A549 (cell line): ENCODE measurements around the gene MVK. TPM values are rescaled to one million over a fixed set of nuclear protein-coding genes. Genes with fewer than 3 reads are reported as not detected.

Source experiments
- ATAC-seq, 2 experiments: fragments of 200-7000 bp in 1 of 2; fragments of >200 bp in 1 of 2; cut with Nextera tagmentation in 1 of 2; cut with Tn5 transposase in 1 of 2; 3 replicates each; pipeline versions ENCODE4 v1.8.0 to v1.9.1; 2018 to 2020; ENCODE audit warnings: mild to moderate bottlenecking in 1 of 2, moderate library complexity in 1 of 2
- CTCF ChIA-PET: fragments of 300-600 bp; sonication (Branson Sonifier 250); formaldehyde crosslinking; extraction: SDS; loops from one replicate; lab custom pipeline; 2021; ENCODE audit warnings: antibody characterized with exemption, inconsistent platforms; lab: Yijun Ruan, JAX
- POLR2A ChIA-PET: fragments of 350-600 bp; formaldehyde crosslinking; extraction: SDS; loops from one replicate; lab custom pipeline; 2021; ENCODE audit warnings: antibody characterized with exemption, inconsistent platforms; lab: Yijun Ruan, JAX
- DNase-seq, 2 experiments: peaks; one replicate each; pipeline versions ENCODE4 v3.0.0 to v3.0.0-alpha.2; 2011 to 2016; ENCODE audit warnings: low read depth in 1 of 2, low spot score in 1 of 2
- FAIRE-seq: peaks from 2 replicates; lab custom pipeline; 2011; peaks lifted over from hg19 to GRCh38; lab: Jason Lieb, UNC
- H3K27ac ChIP-seq, 2 experiments: fragments of >200 bp; sonication (Bioruptor Twin); formaldehyde crosslinking; 3 replicates each; pipeline ENCODE4 v1.5.1; 2016 to 2017
- H3K4me1 ChIP-seq: fragments of >200 bp; sonication (Bioruptor Twin); formaldehyde crosslinking; 3 replicates; pipeline ENCODE4 v1.6.1; 2016
- H3K4me2 ChIP-seq: fragments of >200 bp; sonication (Bioruptor Twin); formaldehyde crosslinking; 3 replicates; pipeline ENCODE4 v1.6.1; 2016
- H3K4me3 ChIP-seq: fragments of >200 bp; sonication (Bioruptor Twin); formaldehyde crosslinking; 3 replicates; pipeline ENCODE4 v1.5.1; 2016
- H3K9me3 ChIP-seq: fragments of >200 bp; sonication (Bioruptor Twin); formaldehyde crosslinking; 3 replicates; pipeline ENCODE4 v1.6.1; 2016
- ATOH8 ChIP-seq: fragments of 250-450 bp; sonication (Bioruptor Pico); IDR thresholded peaks from 2 replicates; pipeline ENCODE4 v1.5.0; 2020; ENCODE audit warnings: low read depth, mild to moderate bottlenecking, moderate library complexity
- BHLHE40 ChIP-seq: IDR thresholded peaks from 2 replicates; pipeline ENCODE4 v1.6.1; 2012; ENCODE audit warnings: low read depth, low read length, inconsistent platforms
- CBX2 ChIP-seq: fragments of 200-600 bp; sonication (generic); IDR thresholded peaks from 2 replicates; pipeline ENCODE4 v1.6.1; 2016; ENCODE audit warnings: low read depth, mild to moderate bottlenecking, borderline replicate concordance
- CHD2 ChIP-seq: fragments of 150-350 bp; IDR thresholded peaks from 2 replicates; pipeline ENCODE4 v1.6.1; 2014; ENCODE audit warnings: low read length; ENCODE audit not compliant: partially characterized antibody
- CTCF ChIP-seq: fragments of >200 bp; sonication (Bioruptor Twin); formaldehyde crosslinking; IDR thresholded peaks from 3 replicates; pipeline ENCODE4 v1.5.1; 2016
- EHF ChIP-seq: fragments of 250-450 bp; sonication (Bioruptor Pico); IDR thresholded peaks from 2 replicates; pipeline ENCODE4 v1.5.0; 2020; ENCODE audit warnings: mild to moderate bottlenecking
- EHMT2 ChIP-seq: fragments of 200-600 bp; sonication (generic); IDR thresholded peaks from 2 replicates; pipeline ENCODE4 v1.6.1; 2016; ENCODE audit warnings: antibody characterized with exemption, low read depth, mild to moderate bottlenecking, moderate library complexity
- ELK1 ChIP-seq: fragments of 150-350 bp; IDR thresholded peaks from 2 replicates; pipeline ENCODE4 v1.6.1; 2014; ENCODE audit warnings: low read depth, mild to moderate bottlenecking, low read length
- FOSL2 ChIP-seq, 2 experiments: fragments of 450-650 bp in 1 of 2; fragments of >200 bp in 1 of 2; sonication (Bioruptor Twin) in 1 of 2; formaldehyde crosslinking; IDR thresholded peaks; 2 replicates each; pipeline versions ENCODE4 v1.5.0 to v1.6.1; 2016 to 2020; ENCODE audit warnings: mild to moderate bottlenecking in 1 of 2, moderate library complexity in 1 of 2
- GATA3 ChIP-seq: IDR thresholded peaks from 2 replicates; pipeline ENCODE4 v1.6.1; 2012; ENCODE audit warnings: borderline replicate concordance
- HEYL ChIP-seq: fragments of 250-450 bp; sonication (Bioruptor Pico); IDR thresholded peaks from 2 replicates; pipeline ENCODE4 v1.8.0; 2021; ENCODE audit warnings: mild to moderate bottlenecking, moderate library complexity
- HMGXB4 ChIP-seq: fragments of 250-450 bp; sonication (Bioruptor Pico); IDR thresholded peaks from 2 replicates; pipeline ENCODE4 v1.5.0; 2021; ENCODE audit warnings: mild to moderate bottlenecking, moderate library complexity, borderline replicate concordance
- HOXB13 ChIP-seq: fragments of 250-450 bp; sonication (Bioruptor Pico); IDR thresholded peaks from 2 replicates; pipeline ENCODE4 v1.5.0; 2020; ENCODE audit warnings: low read depth, mild to moderate bottlenecking, moderate library complexity
- KDM1A ChIP-seq: fragments of 200-600 bp; sonication (generic); IDR thresholded peaks from 2 replicates; pipeline ENCODE4 v1.6.1; 2016; ENCODE audit warnings: low read depth, mild to moderate bottlenecking
- KDM5A ChIP-seq: fragments of 200-600 bp; sonication (generic); IDR thresholded peaks from 2 replicates; pipeline ENCODE4 v1.6.1; 2016; ENCODE audit warnings: antibody characterized with exemption, mild to moderate bottlenecking
- MAX ChIP-seq: IDR thresholded peaks from 2 replicates; pipeline ENCODE4 v1.6.1; 2012
- MYC ChIP-seq: IDR thresholded peaks from 2 replicates; pipeline ENCODE4 v1.6.1; 2012; ENCODE audit warnings: mild to moderate bottlenecking, inconsistent platforms, low read length, improper control_type of control experiment, borderline replicate concordance
- PHF8 ChIP-seq: fragments of 200-600 bp; sonication (generic); IDR thresholded peaks from 2 replicates; pipeline ENCODE4 v1.6.1; 2016; ENCODE audit warnings: low read depth, mild to moderate bottlenecking, antibody characterized with exemption, moderate library complexity, borderline replicate concordance
- POLR2A ChIP-seq: IDR thresholded peaks from 2 replicates; pipeline ENCODE4 v1.6.1; 2012; ENCODE audit warnings: mild to moderate bottlenecking, low read length
- RAD21 ChIP-seq, 2 experiments: fragments of >200 bp in 1 of 2; sonication (Bioruptor Twin) in 1 of 2; formaldehyde crosslinking in 1 of 2; IDR thresholded peaks in 1 of 2; conservative IDR thresholded peaks in 1 of 2; 2 replicates in 1 of 2; 3 replicates in 1 of 2; pipeline ENCODE4 v1.6.1; 2012 to 2018; ENCODE audit warnings: inconsistent platforms in 1 of 2
- RARB ChIP-seq: fragments of 250-450 bp; sonication (Bioruptor Pico); IDR thresholded peaks from 2 replicates; pipeline ENCODE4 v1.8.0; 2021; ENCODE audit warnings: mild to moderate bottlenecking, moderate library complexity
- REST ChIP-seq: fragments of 200-600 bp; sonication (generic); IDR thresholded peaks from 2 replicates; pipeline ENCODE4 v1.6.1; 2016; ENCODE audit warnings: antibody characterized with exemption, mild to moderate bottlenecking, moderate library complexity
- SMC3 ChIP-seq: fragments of >200 bp; sonication (Bioruptor Twin); formaldehyde crosslinking; IDR thresholded peaks from 3 replicates; pipeline ENCODE4 v1.6.1; 2018; ENCODE audit warnings: inconsistent platforms
- SREBF2 ChIP-seq: fragments of 450-650 bp; IDR thresholded peaks from 2 replicates; pipeline ENCODE4 v1.6.1; 2014; ENCODE audit warnings: mild to moderate bottlenecking, moderate library complexity
- USF2 ChIP-seq: fragments of 450-650 bp; IDR thresholded peaks from 2 replicates; pipeline ENCODE4 v1.6.1; 2014; ENCODE audit warnings: antibody characterized with exemption
- ZNF302 ChIP-seq: fragments of 250-450 bp; sonication (Bioruptor Pico); IDR thresholded peaks from 2 replicates; pipeline ENCODE4 v1.9.0; 2021; ENCODE audit warnings: inconsistent platforms, mild to moderate bottlenecking, moderate library complexity
- WGBS: methylation state at CpG from one replicate; pipeline ENCODE4 v1.1.6; 2017; ENCODE audit errors: missing lambda C conversion rate; 5-methylcytosine and 5-hydroxymethylcytosine counted together
- polyA plus RNA-seq, 4 experiments: library from polyadenylated mRNA; depleted of rRNA in 3 of 4; stranded (reverse); fragments of >200 nt; fragmentation: RNase III in 1 of 4; extraction: RNeasy Plus Mini Kit Qiagen cat#74134 plus additional on column Dnase treatment in 1 of 4; gene quantifications; 2 replicates in 3 of 4; 3 replicates in 1 of 4; pipeline ENCODE4 v1.2.3, GENCODE V29; 2011 to 2017

MVK gene
- polyA plus RNA-seq, 2 of the 4 experiments (the other 2 are of a cell fraction), result 5.9 to 14.8 TPM

- TF ChIP-seq CHD2, result no peak
- no peak for TF ChIP-seq CBX2
- no peak for TF ChIP-seq POLR2A
- TF ChIP-seq PHF8, result no peak
- no peak for TF ChIP-seq FOSL2 (IDR thresholded peaks at IDR 0.05)
- TF ChIP-seq FOSL2 (CRISPR knock-in tag; IDR thresholded peaks at IDR 0.05), result no peak
- no peak for TF ChIP-seq GATA3
- TF ChIP-seq ELK1, result no peak
- no peak for TF ChIP-seq ZNF302 (CRISPR knock-in tag)
- TF ChIP-seq HEYL (CRISPR knock-in tag), result no peak
- TF ChIP-seq KDM5A, result no peak
- TF ChIP-seq RAD21 (conservative IDR thresholded peaks at IDR 0.05 in 1 of 2, IDR thresholded peaks at IDR 0.05 in 1 of 2), result no peak
- no peak for TF ChIP-seq EHMT2
- 69% methylated on average over 4 of the region's 4 CpGs for WGBS
- DNase-seq (no peak), ATAC-seq (no peak), FAIRE-seq (no peak)
- H3K27ac ChIP-seq, result no peak overlapping the region
- POLR2A ChIA-PET, result interaction anchor here (0.5 to 0.7 kb wide), 2 partner anchors 40 to 215 kb away, joined by 3 to 7 read pairs; no protein-coding TSS in a partner anchor
- H3K4me3 ChIP-seq, result no peak overlapping the region
- no peaks in the 10 kb centered on the region for H3K4me1 ChIP-seq
- CTCF ChIA-PET, result interaction anchor here (1.0 to 2.1 kb wide), 5 partner anchors 16 to 245 kb away, joined by 3 to 6 read pairs (median 4); no protein-coding TSS in a partner anchor
- no peaks in the 10 kb centered on the region for H3K9me3 ChIP-seq
- H3K4me2 ChIP-seq, result no peak overlapping the region
Measured at GRCh38 chr12:109552971-109553370, 20.6 kb upstream of the MVK start.

GRCh38 chr12:109553483-109553882 is 20.1 kb upstream of the MVK start:
- 77% methylated on average over 7 of the region's 7 CpGs for WGBS
- POLR2A ChIA-PET, result interaction anchor here (0.5 to 0.7 kb wide), 2 partner anchors 40 to 215 kb away, joined by 3 to 7 read pairs; no protein-coding TSS in a partner anchor
- no peak overlapping the region for H3K4me2 ChIP-seq

More at GRCh38 chr12:109553483-109553882, 20.1 kb upstream of the MVK start:
- no peak overlapping the region for H3K4me3 ChIP-seq
- no peaks in the 10 kb centered on the region for H3K4me1 ChIP-seq
- DNase-seq (no peak), ATAC-seq (no peak), FAIRE-seq (no peak)
- no peaks in the 10 kb centered on the region for H3K9me3 ChIP-seq
- CTCF ChIA-PET, result interaction anchor here (1.9 to 2.1 kb wide), 3 partner anchors 15 to 44 kb away, joined by 4 to 6 read pairs (median 6); no protein-coding TSS in a partner anchor
- TF ChIP-seq CTCF (no peak), SMC3 (no peak), ATOH8 (CRISPR knock-in tag) (no peak), EHF (CRISPR knock-in tag) (no peak), USF2 (no peak), SREBF2 (no peak), HOXB13 (no peak), BHLHE40 (no peak), KDM1A (no peak), HMGXB4 (CRISPR knock-in tag) (no peak), PHF8 (no peak), RARB (CRISPR knock-in tag) (no peak), MAX (no peak), GATA3 (no peak), REST (no peak), FOSL2 (IDR thresholded peaks at IDR 0.05) (no peak), FOSL2 (CRISPR knock-in tag; IDR thresholded peaks at IDR 0.05) (no peak), RAD21 (conservative IDR thresholded peaks at IDR 0.05 in 1 of 2, IDR thresholded peaks at IDR 0.05 in 1 of 2) (no peak), MYC (no peak)
- no peak overlapping the region for H3K27ac ChIP-seq
